SU-DHL-6 (cell line): Measurements from ENCODE around the gene TNPO2.

Experiments used
- H2AFZ ChIP-seq: fragments of 200-600 bp; sonication (generic); 2 replicates; pipeline ENCODE4 v1.6.1; 2014; ENCODE audit warnings: low read depth, mild to moderate bottlenecking, moderate library complexity, mixed read lengths, antibody characterized with exemption, low read length; ENCODE audit not compliant: severe bottlenecking
- H3F3A ChIP-seq: fragments of 200-600 bp; shearing (Covaris generic); 2 replicates; pipeline ENCODE4 v1.6.0; 2016; ENCODE audit warnings: antibody characterized with exemption, mild to moderate bottlenecking; ENCODE audit not compliant: insufficient read depth
- H3K27ac ChIP-seq: fragments of 200-600 bp; sonication (generic); 2 replicates; pipeline ENCODE4 v1.5.1; 2016; ENCODE audit warnings: low read depth, mild to moderate bottlenecking, low read length, moderate library complexity, mixed read lengths
- H3K27me3 ChIP-seq: fragments of 200-600 bp; sonication (generic), shearing (Covaris generic); 2 replicates; pipeline ENCODE4 v1.6.0; 2014; ENCODE audit warnings: mild to moderate bottlenecking, low read length
- H3K36me3 ChIP-seq: fragments of 200-600 bp; sonication (generic); 2 replicates; pipeline ENCODE4 v1.6.1; 2014; ENCODE audit warnings: mild to moderate bottlenecking, low read length, mixed read lengths
- H3K4me2 ChIP-seq: fragments of 300-600, 200-600 bp; shearing (Covaris generic), sonication (generic); 2 replicates; pipeline ENCODE4 v1.6.0; 2014; ENCODE audit warnings: low read length, low read depth, mild to moderate bottlenecking; ENCODE audit not compliant: poor library complexity, severe bottlenecking
- H3K4me3 ChIP-seq: fragments of 200-600 bp; sonication (generic); 2 replicates; pipeline ENCODE4 v1.5.1; 2014; ENCODE audit warnings: antibody characterized with exemption, low read length, mild to moderate bottlenecking, mixed read lengths; ENCODE audit not compliant: insufficient read depth, poor library complexity, severe bottlenecking
- H3K79me2 ChIP-seq: fragments of 200-600 bp; sonication (generic); 2 replicates; pipeline ENCODE4 v1.6.1; 2014; ENCODE audit warnings: mild to moderate bottlenecking, low read length, moderate library complexity; ENCODE audit not compliant: insufficient read depth
- H3K9ac ChIP-seq: fragments of 200-600 bp; sonication (generic); 2 replicates; pipeline ENCODE4 v1.7.0; 2014; ENCODE audit warnings: mild to moderate bottlenecking, low read length
- H3K9me2 ChIP-seq: fragments of 200-600 bp; sonication (generic); replicated peaks from 2 replicates; pipeline ENCODE4 v1.6.1; 2014; ENCODE audit warnings: low read length; ENCODE audit not compliant: insufficient read depth
- H3K9me3 ChIP-seq: fragments of 200-600 bp; sonication (generic); 2 replicates; pipeline ENCODE4 v1.6.1; 2014; ENCODE audit warnings: low read length, mixed read lengths; ENCODE audit not compliant: insufficient read depth
- H4K20me1 ChIP-seq: fragments of 200-600 bp; sonication (generic); 2 replicates; pipeline ENCODE4 v1.6.1; 2014; ENCODE audit warnings: low read depth, mild to moderate bottlenecking, antibody characterized with exemption, low read length, moderate library complexity, mixed read lengths
- CTCF ChIP-seq: fragments of 200-600 bp; sonication (generic); IDR thresholded peaks from one replicate; pipeline ENCODE4 v1.5.1; 2017; ENCODE audit warnings: antibody characterized with exemption, mild to moderate bottlenecking, low read length, moderate library complexity; ENCODE audit not compliant: insufficient read depth, poor library complexity, severe bottlenecking
- EZH2phosphoT487 ChIP-seq: fragments of 200-600 bp; sonication (generic), shearing (Covaris generic); conservative IDR thresholded peaks from 2 replicates; pipeline ENCODE4 v1.6.1; 2018; ENCODE audit warnings: mild to moderate bottlenecking, antibody characterized with exemption, low read length, moderate library complexity, mixed read lengths

TNPO2 gene

DNA sequence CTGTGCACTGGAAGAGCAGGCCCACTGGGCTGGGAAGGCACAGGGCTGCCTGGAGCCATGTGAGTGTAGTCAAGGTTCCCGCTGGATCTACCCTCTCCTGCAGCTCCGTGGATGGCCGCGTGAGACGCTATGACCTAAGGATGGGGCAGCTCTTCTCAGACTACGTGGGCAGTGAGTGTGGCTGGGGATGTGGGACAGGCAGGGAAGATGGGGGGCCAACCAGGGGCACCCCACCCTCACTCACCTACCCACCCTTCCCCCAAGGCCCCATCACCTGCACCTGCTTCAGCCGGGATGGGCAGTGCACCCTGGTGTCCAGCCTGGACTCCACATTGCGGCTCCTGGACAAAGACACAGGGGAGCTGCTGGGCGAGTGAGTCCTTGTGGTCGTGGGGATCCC, 51.0 kb downstream of the TNPO2 start:
- H3F3A ChIP-seq: 0 out of 2 replicates have a peak, but pooled peaks cover 5% of the 10 kb centered on the region
- H3K4me3 ChIP-seq: no peak overlapping the region
- no peaks in the 10 kb centered on the region; the same call in 1 of the 2 replicates for H3K36me3 ChIP-seq
- H4K20me1 ChIP-seq: peaks cover 3% of the 10 kb centered on the region; the same call in 1 of the 2 replicates
- TF ChIP-seq CTCF (no peak), EZH2phosphoT487 (no peak)
- peaks cover 21% of the 10 kb centered on the region for H3K79me2 ChIP-seq
- no peak overlapping the region for H3K4me2 ChIP-seq
- no peak overlapping the region for H3K27ac ChIP-seq
- H3K9me2 ChIP-seq: no peaks in the 10 kb centered on the region
- no peaks in the 10 kb centered on the region for H3K9me3 ChIP-seq
- H3K9ac ChIP-seq: no peak overlapping the region
- no peak overlapping the region for H2AFZ ChIP-seq
- no peaks in the 10 kb centered on the region for H3K27me3 ChIP-seq

DNA sequence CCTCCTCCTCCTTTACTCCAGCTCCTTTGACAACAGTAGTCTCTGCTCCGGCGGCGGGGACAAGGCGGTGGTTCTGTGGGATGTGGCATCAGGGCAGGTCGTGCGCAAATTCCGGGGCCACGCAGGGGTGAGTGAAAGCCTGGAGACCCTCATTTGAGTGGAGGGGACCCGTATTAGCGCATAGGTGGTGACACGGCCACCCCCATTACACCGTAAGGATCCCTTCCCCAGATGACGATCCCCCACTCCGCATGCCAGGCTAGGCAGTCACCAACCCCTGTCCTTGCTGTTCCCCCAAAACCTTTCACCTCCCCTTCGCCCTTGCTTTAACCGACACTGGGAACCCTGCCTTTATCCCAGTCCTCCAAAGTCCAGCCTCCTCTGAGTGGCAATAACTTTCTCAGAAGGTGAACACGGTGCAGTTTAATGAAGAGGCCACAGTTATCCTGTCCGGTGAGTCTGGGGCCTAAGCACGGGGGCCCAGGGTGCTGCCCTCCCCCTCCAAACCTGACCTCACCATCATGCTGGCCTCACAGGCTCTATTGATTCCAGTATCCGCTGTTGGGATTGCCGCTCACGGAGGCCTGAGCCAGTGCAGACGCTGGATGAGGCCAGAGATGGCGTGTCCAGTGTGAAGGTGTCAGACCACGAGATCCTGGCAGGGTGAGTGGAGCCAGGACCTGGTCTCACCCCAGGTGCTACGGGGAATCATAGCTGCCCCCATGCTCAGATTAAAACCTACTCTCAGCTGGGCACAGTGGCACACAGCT, 53.4 kb downstream of the TNPO2 start:
- no peaks in the 10 kb centered on the region; the same call in 1 of the 2 replicates for H3K36me3 ChIP-seq
- peak overlapping the region; percentile 66 for H3K4me2 ChIP-seq
- peak overlapping the region; percentile 85 for H2AFZ ChIP-seq
- no peaks in the 10 kb centered on the region for H3K9me3 ChIP-seq
- TF ChIP-seq CTCF: no peak
- TF ChIP-seq EZH2phosphoT487: no peak
- no peak overlapping the region for H3K27ac ChIP-seq
- H3K9me2 ChIP-seq: no peaks in the 10 kb centered on the region
- H3F3A ChIP-seq: peaks cover 7% of the 10 kb centered on the region; the same call in 1 of the 2 replicates
- peak overlapping the region; percentile 81 for H3K4me3 ChIP-seq
- no peaks in the 10 kb centered on the region; the same call in 1 of the 2 replicates for H4K20me1 ChIP-seq
- H3K9ac ChIP-seq: peak overlapping the region; percentile 81
- H3K79me2 ChIP-seq: peaks cover 40% of the 10 kb centered on the region
- H3K27me3 ChIP-seq: no peaks in the 10 kb centered on the region

GRCh38 chr19:12669270-12670158, 54.2 kb downstream of the TNPO2 start:
- H3K27me3 ChIP-seq: no peaks in the 10 kb centered on the region
- H3K27ac ChIP-seq: peak overlapping the region; percentile 82
- TF ChIP-seq CTCF (no peak), EZH2phosphoT487 (no peak)
- peaks cover 40% of the 10 kb centered on the region for H3K79me2 ChIP-seq
- peaks cover 7% of the 10 kb centered on the region; the same call in 1 of the 2 replicates for H3F3A ChIP-seq
- peak overlapping the region; percentile 81 for H3K9ac ChIP-seq
- no peaks in the 10 kb centered on the region for H3K9me2 ChIP-seq
- H4K20me1 ChIP-seq: no peaks in the 10 kb centered on the region
- peak overlapping the region; percentile 85 for H2AFZ ChIP-seq
- H3K9me3 ChIP-seq: no peaks in the 10 kb centered on the region
- H3K4me2 ChIP-seq: peak overlapping the region; percentile 66
- peak overlapping the region; percentile 81 for H3K4me3 ChIP-seq
- H3K36me3 ChIP-seq: no peaks in the 10 kb centered on the region
